IPS DF 4.7 (cell line): ENCODE data around the gene TCEA3.

Source experiments
- DNase-seq: peaks from one replicate; pipeline ENCODE4 v3.0.0-alpha.2; 2013; ENCODE audit warnings: low spot score; ENCODE audit errors: extremely low read depth

TCEA3 gene

GRCh38 chr1:23421753-23422240 lies 2.8 kb downstream of the TCEA3 start:
- DNase-seq, result no peak

- DNase-seq, result no peak
Observed at GRCh38 chr1:23421343-23421742, 3.2 kb downstream of the TCEA3 start.

GRCh38 chr1:23420778-23421177 lies 3.8 kb downstream of the TCEA3 start:
- no peak for DNase-seq

GRCh38 chr1:23419180-23419579 lies 5.4 kb downstream of the TCEA3 start:
- DNase-seq, result no peak

GRCh38 chr1:23417570-23417969 lies 7.0 kb downstream of the TCEA3 start:
- no peak for DNase-seq

- DNase-seq, result no peak
Observed at GRCh38 chr1:23416964-23417363, 7.6 kb downstream of the TCEA3 start.

GRCh38 chr1:23408797-23409290 lies 15.7 kb downstream of the TCEA3 start:
- no peak for DNase-seq

GRCh38 chr1:23407016-23407630 lies 17.4 kb downstream of the TCEA3 start:
- no peak for DNase-seq

GRCh38 chr1:23405946-23406345 lies 18.6 kb downstream of the TCEA3 start:
- no peak for DNase-seq

GRCh38 chr1:23403735-23404486 lies 20.6 kb downstream of the TCEA3 start:
- no peak for DNase-seq

- DNase-seq, result no peak
Observed at GRCh38 chr1:23403355-23403734, 21.2 kb downstream of the TCEA3 start.

- DNase-seq, result no peak
Observed at GRCh38 chr1:23403038-23403336, 21.6 kb downstream of the TCEA3 start.

GRCh38 chr1:23402286-23403037 lies 22.1 kb downstream of the TCEA3 start:
- DNase-seq, result no peak

- DNase-seq, result no peak
Observed at GRCh38 chr1:23401313-23401712, 23.2 kb downstream of the TCEA3 start.

GRCh38 chr1:23400324-23401114 lies 24.0 kb downstream of the TCEA3 start:
- DNase-seq, result no peak

GRCh38 chr1:23399229-23399628 lies 25.3 kb downstream of the TCEA3 start:
- DNase-seq, result no peak

GRCh38 chr1:23397908-23398307 lies 26.6 kb downstream of the TCEA3 start:
- no peak for DNase-seq

GRCh38 chr1:23396380-23396779 lies 28.2 kb downstream of the TCEA3 start:
- DNase-seq, result no peak

GRCh38 chr1:23395849-23396248 lies 28.7 kb downstream of the TCEA3 start:
- no peak for DNase-seq

GRCh38 chr1:23395154-23395724 lies 29.3 kb downstream of the TCEA3 start:
- DNase-seq, result no peak

GRCh38 chr1:23394684-23395083 lies 29.9 kb downstream of the TCEA3 start:
- no peak for DNase-seq
